K562 (cell line): Measurements from ENCODE around the gene ARSD. TPM values are rescaled to one million over a fixed set of nuclear protein-coding genes. Genes with fewer than 3 reads are reported as not detected.

ENCODE experiments used
- BRF1 ChIP-seq: IDR thresholded peaks from 3 replicates; pipeline ENCODE4 v1.6.1; 2011; ENCODE audit warnings: borderline replicate concordance, mild to moderate bottlenecking; ENCODE audit not compliant: insufficient read length; ENCODE audit errors: extremely low read depth
- EHMT2 ChIP-seq: fragments of 450-650 bp; IDR thresholded peaks from 2 replicates; pipeline ENCODE4 v1.6.1; 2018; ENCODE audit warnings: antibody characterized with exemption
- HCFC1 ChIP-seq: IDR thresholded peaks from 2 replicates; pipeline ENCODE4 v1.6.1; 2012; ENCODE audit warnings: low read depth, low read length, improper control_type of control experiment
- KHSRP ChIP-seq: fragments of 450-650 bp; IDR thresholded peaks from 2 replicates; pipeline ENCODE4 v1.6.1; 2017
- TSHZ1 ChIP-seq: fragments of 250-450 bp; sonication (Bioruptor Pico); IDR thresholded peaks from 2 replicates; pipeline ENCODE4 v1.4.0; 2020; ENCODE audit warnings: mild to moderate bottlenecking, moderate library complexity
- ZMIZ1 ChIP-seq, 2 experiments: fragments of 150-350 bp in 1 of 2; IDR thresholded peaks; 2 replicates each; pipeline ENCODE4 v1.6.1; 2012 to 2016; ENCODE audit warnings: low read depth in 2 of 2, low read length in 2 of 2, mild to moderate bottlenecking in 1 of 2, moderate library complexity in 1 of 2
- ZNF41 ChIP-seq: fragments of 250-450 bp; sonication (Bioruptor Pico); conservative IDR thresholded peaks from 2 replicates; pipeline ENCODE4 v1.4.0; 2020; ENCODE audit warnings: mild to moderate bottlenecking
- polyA plus RNA-seq, 8 experiments: library from polyadenylated mRNA; depleted of rRNA in 4 of 8; stranded (reverse) in 5 of 8; unstranded in 3 of 8; fragments of >200 nt; fragmentation: Nextera tagmentation in 2 of 8; fragmentation: Illumina TruSeq in 1 of 8; extraction: Ambion mirVana in 2 of 8; extraction: Trizol in 1 of 8; gene quantifications; 2 replicates each; pipeline versions ENCODE4 v1.2.1 to v1.2.3, GENCODE V29; 2011 to 2014; ENCODE audit warnings: inconsistent platforms in 1 of 8, missing spikeins in 1 of 8
- total RNA-seq, 7 experiments: library from RNA; depleted of rRNA in 6 of 7; stranded (reverse); fragments of >200 nt in 6 of 7; fragmentation: Illumina TruSeq in 2 of 7; extraction: Trizol in 2 of 7; gene quantifications; 2 replicates each; pipeline versions ENCODE4 v1.2.1 to v1.2.3, GENCODE V29; 2011 to 2021; ENCODE audit warnings: low replicate concordance in 1 of 7
- TF ChIP-seq, protein P1 (sequence below): fragments of 200-600 bp; sonication (generic); IDR thresholded peaks from one replicate; pipeline ENCODE4 v1.6.1; 2012; ENCODE audit warnings: mild to moderate bottlenecking, low read depth, low read length, inconsistent platforms

ARSD gene
- total and polyA plus RNA-seq, 9 of the 15 experiments (the other 6 are each of a cell fraction or from before 2014, with no cell fraction given): 0.05 to 0.23 (median 0.09) TPM; not detected in 1

DNA sequence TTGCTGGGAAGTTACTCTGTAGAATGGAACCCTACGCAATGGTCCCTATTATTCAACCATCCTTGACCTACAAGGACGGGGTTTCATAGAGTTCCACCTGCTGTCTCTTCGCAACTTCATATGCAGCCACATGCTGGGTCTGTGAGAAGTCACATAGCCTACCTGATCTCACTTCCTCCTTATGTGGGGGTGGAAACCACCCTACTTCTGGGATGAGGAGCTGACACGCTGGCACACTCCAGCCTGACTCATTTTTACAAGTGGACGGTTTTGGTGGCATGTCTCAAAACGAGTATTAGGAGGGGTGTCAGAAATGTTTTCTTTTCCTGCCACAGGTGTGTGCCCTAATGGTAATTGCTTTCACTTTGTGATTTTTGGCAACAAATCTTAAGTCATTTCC is 36.8 kb upstream of the ARSD start (continued):
- TF ChIP-seq, protein P1, sequence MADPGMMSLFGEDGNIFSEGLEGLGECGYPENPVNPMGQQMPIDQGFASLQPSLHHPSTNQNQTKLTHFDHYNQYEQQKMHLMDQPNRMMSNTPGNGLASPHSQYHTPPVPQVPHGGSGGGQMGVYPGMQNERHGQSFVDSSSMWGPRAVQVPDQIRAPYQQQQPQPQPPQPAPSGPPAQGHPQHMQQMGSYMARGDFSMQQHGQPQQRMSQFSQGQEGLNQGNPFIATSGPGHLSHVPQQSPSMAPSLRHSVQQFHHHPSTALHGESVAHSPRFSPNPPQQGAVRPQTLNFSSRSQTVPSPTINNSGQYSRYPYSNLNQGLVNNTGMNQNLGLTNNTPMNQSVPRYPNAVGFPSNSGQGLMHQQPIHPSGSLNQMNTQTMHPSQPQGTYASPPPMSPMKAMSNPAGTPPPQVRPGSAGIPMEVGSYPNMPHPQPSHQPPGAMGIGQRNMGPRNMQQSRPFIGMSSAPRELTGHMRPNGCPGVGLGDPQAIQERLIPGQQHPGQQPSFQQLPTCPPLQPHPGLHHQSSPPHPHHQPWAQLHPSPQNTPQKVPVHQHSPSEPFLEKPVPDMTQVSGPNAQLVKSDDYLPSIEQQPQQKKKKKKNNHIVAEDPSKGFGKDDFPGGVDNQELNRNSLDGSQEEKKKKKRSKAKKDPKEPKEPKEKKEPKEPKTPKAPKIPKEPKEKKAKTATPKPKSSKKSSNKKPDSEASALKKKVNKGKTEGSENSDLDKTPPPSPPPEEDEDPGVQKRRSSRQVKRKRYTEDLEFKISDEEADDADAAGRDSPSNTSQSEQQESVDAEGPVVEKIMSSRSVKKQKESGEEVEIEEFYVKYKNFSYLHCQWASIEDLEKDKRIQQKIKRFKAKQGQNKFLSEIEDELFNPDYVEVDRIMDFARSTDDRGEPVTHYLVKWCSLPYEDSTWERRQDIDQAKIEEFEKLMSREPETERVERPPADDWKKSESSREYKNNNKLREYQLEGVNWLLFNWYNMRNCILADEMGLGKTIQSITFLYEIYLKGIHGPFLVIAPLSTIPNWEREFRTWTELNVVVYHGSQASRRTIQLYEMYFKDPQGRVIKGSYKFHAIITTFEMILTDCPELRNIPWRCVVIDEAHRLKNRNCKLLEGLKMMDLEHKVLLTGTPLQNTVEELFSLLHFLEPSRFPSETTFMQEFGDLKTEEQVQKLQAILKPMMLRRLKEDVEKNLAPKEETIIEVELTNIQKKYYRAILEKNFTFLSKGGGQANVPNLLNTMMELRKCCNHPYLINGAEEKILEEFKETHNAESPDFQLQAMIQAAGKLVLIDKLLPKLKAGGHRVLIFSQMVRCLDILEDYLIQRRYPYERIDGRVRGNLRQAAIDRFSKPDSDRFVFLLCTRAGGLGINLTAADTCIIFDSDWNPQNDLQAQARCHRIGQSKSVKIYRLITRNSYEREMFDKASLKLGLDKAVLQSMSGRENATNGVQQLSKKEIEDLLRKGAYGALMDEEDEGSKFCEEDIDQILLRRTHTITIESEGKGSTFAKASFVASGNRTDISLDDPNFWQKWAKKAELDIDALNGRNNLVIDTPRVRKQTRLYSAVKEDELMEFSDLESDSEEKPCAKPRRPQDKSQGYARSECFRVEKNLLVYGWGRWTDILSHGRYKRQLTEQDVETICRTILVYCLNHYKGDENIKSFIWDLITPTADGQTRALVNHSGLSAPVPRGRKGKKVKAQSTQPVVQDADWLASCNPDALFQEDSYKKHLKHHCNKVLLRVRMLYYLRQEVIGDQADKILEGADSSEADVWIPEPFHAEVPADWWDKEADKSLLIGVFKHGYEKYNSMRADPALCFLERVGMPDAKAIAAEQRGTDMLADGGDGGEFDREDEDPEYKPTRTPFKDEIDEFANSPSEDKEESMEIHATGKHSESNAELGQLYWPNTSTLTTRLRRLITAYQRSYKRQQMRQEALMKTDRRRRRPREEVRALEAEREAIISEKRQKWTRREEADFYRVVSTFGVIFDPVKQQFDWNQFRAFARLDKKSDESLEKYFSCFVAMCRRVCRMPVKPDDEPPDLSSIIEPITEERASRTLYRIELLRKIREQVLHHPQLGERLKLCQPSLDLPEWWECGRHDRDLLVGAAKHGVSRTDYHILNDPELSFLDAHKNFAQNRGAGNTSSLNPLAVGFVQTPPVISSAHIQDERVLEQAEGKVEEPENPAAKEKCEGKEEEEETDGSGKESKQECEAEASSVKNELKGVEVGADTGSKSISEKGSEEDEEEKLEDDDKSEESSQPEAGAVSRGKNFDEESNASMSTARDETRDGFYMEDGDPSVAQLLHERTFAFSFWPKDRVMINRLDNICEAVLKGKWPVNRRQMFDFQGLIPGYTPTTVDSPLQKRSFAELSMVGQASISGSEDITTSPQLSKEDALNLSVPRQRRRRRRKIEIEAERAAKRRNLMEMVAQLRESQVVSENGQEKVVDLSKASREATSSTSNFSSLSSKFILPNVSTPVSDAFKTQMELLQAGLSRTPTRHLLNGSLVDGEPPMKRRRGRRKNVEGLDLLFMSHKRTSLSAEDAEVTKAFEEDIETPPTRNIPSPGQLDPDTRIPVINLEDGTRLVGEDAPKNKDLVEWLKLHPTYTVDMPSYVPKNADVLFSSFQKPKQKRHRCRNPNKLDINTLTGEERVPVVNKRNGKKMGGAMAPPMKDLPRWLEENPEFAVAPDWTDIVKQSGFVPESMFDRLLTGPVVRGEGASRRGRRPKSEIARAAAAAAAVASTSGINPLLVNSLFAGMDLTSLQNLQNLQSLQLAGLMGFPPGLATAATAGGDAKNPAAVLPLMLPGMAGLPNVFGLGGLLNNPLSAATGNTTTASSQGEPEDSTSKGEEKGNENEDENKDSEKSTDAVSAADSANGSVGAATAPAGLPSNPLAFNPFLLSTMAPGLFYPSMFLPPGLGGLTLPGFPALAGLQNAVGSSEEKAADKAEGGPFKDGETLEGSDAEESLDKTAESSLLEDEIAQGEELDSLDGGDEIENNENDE: no peak
- TF ChIP-seq ZNF41 (CRISPR knock-in tag) (no peak), EHMT2 (no peak), BRF1 (no peak), HCFC1 (no peak), KHSRP (no peak), ZMIZ1 (IDR thresholded peaks at IDR 0.05; ENCODE audit: low read depth in 2 of 2, low read length in 2 of 2) (no peak), TSHZ1 (CRISPR knock-in tag) (no peak)
